Measurements from ENCODE around the gene SCP2.

The SCP2 gene, protein sequence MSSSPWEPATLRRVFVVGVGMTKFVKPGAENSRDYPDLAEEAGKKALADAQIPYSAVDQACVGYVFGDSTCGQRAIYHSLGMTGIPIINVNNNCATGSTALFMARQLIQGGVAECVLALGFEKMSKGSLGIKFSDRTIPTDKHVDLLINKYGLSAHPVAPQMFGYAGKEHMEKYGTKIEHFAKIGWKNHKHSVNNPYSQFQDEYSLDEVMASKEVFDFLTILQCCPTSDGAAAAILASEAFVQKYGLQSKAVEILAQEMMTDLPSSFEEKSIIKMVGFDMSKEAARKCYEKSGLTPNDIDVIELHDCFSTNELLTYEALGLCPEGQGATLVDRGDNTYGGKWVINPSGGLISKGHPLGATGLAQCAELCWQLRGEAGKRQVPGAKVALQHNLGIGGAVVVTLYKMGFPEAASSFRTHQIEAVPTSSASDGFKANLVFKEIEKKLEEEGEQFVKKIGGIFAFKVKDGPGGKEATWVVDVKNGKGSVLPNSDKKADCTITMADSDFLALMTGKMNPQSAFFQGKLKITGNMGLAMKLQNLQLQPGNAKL

DNA sequence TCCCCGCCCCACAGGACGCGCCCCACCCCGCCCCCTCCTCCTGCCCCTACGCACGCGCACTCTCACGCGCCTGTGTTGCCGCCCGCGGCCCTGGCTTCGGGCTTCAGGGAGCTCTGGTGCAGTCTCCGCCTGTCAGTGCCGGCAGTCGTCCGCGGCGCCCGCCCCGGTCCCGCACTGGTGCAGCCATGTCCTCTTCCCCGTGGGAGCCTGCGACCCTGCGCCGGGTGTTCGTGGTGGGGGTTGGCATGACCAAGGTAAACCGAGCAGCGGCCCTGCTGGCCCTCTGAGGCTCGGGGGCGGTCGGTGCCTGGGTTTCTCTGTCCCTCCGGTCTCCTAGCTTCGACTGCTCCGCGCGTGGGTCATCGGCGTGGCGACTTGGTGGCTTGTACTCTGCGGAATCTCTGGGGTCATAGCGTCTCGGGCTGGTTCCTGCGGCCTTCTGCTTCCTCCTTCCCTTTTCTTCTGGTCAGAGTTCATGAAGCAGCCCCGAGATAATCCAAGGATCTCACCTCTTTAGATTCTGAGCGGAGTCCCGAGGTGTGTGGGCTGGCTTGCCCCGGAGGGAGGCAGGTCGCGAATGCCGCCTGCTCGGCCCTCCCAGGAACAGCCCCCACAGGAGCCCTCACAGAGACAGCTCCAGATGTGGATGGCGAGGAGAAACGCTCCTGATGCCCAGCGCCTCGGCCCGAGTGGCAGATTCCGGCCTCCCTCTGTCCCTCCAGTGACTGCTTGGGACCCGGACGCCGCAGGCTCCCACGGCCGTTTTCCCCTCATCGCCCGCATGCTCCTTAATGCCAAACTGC lies at the start of gene SCP2:
Gene SCP2 (plus strand): TSS at position 65 of the 803 bp plus-strand sequence. CDS start 121 bp downstream, at position 186.
- DNase-seq: peak; percentile 79

DNA sequence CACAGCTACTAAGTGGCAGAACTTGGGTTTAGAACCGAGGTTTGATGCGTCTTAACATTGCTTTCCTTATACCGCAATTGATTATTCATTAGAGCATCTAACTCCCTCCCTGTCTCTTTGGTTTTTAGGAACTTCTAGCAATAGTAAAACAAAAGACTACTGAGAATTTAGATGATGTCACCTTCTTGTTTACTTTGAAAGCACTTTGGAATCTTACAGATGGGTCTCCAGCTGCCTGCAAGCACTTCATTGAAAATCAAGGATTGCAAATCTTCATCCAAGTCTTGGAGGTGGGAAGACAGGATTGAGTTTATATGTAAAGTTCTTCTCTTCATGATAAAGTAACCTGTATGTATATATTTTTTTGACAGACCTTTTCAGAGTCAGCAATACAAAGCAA lies 49.5 kb upstream of the SCP2 start:
- no peak for DNase-seq

DNA sequence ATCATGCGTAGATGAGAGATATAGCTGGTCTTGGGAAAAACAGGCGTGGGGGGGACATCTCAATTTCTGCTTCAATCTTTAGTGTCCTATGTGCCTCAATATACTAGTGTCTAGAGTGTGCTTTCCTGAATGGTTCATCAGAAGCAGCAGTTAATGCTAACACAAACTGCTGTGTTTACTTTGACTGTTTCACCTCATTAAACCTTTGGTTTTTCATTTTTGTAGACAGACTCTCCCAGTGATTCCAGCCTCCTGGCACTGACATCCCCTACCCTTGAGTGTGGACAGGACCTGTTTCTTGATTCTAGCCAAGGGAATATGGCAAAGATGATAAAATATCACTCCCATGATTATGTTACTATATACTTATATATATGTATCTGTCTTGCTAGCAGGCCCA lies 46.9 kb upstream of the SCP2 start:
- no peak for DNase-seq

DNA sequence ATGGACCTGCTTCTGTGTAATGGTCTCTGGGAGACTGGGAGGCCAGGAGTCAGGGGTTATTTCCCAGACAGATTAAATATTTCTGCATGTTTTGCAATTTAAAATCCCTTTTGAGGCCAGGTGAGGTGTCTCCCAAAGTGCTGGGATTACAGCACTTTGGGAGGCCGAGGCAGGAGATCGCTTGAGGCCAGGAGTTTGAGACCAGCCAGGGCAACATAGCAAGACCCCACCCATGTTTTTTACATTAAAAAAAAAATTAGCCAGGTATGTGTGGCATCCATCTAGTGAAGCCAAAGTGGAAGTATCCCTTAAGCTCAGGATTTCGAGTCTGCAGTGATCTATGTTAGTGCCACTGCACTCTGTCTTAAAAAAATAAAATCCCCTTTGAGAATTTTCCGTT lies 39.6 kb upstream of the SCP2 start:
- DNase-seq: no peak

DNA sequence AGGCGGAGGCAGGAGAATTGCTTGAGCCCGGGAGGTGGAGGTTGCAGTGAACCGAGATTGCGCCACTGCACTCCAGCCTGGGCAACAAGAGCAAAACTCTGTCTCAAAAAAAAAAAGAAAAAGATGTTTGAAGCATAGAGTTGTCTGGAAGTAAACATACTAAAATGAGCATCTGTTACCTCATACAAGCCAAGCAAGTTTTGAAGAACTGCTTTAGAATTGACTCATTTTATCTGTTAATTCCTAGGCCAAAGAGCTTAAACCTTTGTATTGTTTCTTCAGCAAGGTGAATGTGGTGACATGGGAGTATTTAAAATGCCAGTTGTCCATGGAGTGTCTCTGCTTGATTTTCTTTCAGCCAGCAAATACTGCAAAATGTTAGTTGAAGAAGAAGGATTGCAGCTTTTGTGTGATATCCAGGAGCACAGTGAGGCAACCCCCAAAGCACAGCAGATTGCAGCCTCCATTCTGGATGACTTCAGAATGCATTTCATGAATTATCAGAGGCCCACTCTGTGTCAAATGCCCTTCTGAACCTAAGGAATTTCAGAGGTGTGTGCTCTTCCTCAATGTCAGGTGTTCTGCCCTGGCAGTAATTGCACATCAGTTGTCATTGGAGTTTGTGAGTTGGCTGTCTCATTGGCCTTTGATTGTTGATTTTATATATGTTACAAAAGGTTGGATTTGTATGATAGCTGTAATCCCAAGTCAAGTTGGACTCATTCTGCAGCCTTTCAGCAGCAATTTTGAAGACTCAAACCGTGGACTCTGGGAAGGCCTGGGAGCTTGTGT lies 34.5 kb upstream of the SCP2 start:
- DNase-seq: no peak

DNA sequence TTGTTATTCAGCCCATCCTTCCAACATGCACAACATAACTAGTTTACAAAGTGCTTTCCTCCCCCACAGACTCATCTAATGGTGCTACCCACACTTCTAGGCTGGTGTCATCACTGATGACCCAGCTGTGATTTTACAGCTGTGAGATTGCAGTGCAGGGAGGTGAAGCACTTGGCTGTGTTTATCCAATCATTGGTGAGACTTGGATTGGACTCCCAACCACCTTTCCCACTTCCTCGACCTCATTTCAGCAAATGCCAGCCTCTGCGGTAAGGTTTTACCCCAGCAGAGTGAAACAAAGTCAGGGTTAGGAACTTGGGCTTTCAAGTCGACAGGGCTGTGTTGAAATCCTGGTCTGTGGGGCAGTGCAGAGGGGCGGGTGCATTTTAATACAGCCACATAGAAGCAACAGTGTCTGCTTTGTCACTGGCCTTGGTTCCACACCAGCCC lies 27.6 kb upstream of the SCP2 start:
- no peak for DNase-seq

DNA sequence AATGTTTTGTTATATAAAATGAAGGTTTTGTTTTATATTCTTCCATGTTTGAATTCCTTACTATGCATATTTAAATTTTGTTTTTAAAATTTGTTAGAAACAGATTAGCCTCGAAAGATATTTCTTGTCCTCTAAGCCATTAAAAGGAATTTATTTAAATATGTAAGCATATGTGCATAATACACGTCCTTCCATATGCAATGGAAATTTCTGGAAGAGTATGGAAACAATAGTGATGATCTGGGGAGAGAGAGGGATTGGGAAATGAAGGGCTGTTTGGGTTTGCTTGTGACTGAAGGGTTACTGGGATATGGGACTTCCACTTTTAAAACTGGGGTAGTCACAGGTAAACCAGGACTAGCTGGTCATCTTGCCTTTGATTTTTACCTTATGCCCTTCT lies 26.7 kb upstream of the SCP2 start:
- no peak for DNase-seq

DNA sequence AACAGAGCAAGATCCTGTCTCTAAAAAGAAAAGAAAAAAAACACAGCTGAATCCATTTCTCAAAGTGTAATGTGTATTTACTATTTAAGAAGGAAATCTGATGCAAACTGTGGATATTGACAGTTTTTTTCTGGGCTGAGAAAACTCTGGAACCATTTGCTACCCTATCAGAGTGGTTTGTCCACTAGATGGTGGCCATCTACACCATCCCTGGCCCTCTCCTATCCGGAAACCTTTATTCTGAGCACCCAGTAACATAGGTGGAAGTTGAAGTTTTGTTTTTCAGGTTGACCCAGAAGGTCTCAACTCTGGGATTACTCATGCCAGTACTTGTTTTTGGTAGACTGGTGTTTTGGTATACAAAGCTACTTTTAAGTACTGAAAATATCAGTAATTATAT lies 25.7 kb upstream of the SCP2 start:
- no peak for DNase-seq

DNA sequence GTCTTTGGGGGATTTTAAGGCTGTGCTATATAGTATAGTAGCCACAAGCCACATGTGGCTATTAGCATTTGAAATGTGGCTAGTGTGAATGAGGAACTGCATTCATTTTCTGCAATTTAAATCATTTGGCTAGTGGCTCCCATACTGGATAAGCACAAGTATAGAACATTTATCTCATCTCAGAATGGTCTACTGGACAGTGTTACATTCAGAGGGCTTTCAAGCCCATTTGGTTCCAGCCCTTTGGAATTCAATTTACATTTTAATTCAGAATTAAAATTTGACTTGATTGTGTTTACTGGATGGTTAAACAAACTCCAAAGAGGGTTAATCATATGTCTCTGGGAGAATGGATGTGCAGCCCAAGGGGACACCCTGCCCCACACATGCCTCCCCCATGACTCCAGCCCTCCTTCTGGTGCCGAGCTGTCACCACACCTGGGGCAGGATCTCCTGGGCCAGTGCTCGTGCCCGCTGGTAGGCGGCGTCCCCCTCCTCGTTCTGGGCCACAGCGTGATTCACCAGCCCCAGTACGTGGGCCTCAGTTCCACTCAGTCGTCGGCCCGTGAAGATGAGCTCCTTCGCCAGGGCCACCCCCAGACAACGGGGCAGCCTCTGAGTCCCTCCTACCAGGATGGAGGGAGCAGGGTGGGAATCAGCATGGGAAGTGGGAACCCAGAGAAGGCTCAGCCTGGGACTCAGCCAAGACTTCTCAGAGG lies 22.7 kb upstream of the SCP2 start:
- DNase-seq: no peak

DNA sequence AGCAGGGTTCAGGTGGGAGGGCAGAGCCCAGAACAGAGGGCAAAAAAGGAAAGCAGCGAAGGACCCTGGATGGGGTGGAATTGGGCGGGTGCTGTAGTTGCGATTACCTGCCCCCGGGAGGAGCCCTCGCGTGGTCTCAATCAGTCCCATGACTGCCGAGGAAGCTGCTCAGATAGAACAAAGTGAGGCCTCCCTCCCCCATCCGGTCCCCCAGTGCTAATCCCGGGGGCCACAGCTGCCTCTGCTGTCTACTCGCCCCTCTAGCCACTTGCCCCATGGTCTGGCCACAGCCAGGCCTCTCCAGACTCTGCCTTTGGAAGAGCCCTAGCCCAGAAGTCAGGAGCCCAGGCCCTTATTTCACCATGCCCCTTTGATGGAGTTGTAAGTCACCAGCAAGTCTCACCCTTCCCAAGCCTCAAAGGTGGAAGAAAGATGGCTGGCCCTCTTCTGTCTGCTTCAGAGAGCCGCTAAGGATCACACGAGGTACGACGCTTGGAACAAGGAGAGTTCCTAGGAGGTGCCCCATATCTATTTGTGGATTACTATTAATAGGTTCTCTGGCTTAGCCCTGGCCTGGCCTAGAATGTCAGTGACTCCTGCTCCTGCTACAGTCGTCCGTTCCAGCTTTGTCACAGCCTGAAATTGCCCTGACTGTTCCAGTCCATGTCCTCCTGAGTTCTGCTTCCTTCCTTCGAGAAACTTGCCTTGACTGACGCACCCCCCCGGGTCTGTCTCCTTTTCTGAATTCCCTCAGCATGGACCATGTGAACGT lies 22.0 kb upstream of the SCP2 start:
- peak; percentile 28 for DNase-seq

DNA sequence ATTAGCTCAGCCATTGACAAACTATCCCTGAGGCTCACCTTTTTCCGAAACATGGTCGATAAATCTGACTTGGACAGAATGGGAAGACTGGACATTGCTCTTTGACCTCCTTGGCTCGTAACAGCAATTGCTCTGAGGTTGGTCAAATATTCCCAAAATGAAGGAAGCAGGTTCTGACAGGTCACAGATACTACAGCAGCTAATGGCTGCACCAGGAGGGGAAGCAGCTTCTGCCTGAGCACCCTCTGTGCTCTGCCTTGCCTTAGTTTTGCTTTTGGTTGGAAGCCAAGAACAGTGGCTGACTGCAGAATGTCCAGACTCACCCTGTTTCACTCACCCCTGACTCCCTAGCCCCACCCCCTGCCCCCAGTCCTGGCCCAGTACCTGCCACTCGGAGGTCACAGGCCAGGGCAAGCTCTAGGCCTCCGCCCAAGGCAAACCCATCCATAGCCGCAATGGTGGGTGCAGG lies 20.9 kb upstream of the SCP2 start:
- DNase-seq: no peak

DNA sequence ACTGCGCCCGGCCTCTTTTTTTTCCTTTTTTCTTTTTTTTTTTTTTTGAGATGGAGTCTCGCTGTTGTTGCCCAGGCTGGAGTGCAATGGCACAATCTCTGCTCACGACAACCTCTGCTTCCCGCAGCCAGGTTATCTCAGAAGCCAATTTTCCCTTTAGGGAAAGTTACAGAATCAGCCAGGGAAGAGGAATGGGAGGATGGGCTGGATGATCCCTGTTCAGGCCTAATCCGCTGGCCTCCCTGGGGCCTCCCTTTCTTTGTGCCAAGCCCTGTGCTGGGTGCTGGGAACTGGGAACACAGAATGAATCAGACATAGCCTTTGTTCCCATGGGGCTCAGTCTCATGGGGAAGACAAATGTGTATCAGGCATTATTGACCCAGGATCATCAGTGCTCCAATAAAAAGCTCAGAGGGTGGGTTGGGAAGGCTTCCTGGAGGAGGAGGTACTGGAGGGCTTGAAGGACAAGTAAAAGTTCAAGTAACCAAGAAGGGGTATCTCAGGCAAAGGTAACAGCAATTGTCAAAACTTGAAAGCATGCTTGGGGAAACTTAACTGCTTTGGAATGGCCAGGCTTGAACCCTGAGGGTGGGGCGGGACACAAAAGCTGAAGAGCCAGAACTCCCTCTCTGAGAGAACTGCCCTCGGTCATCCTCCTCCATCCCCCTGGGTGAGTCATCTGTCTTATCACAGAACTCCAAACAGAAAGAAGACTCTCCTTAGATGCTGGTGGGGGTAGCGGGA lies 19.8 kb upstream of the SCP2 start:
- DNase-seq: no peak

DNA sequence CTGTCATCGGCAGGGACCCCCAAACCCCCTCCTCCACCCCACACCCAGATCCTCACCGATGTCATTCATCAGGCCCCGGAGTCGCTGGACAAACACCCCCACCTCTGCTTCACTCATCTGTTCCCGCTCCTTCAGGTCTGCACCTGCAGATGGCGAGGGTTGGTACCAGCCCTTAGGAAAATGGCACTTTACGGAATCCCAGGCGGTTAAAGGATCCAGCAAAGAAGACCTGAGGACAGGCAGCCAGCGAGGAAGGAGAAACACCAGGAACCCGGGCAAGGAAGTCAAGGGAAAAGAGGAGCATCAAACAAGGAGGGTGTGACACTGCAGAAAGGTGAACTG lies 19.3 kb upstream of the SCP2 start:
- DNase-seq: no peak

DNA sequence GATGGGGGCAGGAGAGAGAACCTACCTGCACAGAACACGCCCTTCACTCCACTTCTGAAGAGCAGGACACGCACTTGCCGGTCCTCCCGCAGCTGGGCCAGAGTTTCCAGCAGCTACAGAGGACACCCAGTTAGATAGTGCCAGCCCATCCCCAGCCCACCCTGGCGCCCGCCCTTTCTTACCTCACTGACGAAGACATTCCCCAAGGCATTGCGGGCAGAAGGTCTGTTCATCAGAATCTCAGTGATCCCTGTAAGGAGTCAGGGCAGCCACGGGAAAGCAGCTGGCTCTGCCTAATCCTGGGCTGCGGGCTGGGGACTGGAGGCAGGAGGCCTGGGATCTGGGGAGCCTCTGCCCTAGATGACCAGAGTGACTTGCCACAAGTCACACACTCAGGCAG lies 15.5 kb upstream of the SCP2 start:
- no peak for DNase-seq

DNA sequence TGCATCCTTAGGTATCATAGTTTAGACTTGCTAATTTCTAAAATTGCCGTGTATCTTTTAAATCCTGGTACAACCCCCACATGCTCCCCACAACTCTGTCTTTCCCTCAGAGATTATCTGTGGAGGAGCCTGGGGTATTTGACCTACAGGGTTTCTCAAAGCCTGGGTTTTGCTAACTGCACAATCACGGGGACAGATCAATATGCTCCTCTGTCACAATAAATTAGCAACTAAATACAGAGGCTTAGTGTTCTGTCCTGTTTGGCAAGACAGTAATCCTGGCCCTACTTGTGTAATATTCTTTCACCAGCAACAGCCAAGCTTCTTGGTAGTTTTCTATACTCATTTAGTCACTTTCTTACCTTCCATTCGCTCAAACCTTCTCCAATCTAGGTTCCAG lies 14.1 kb upstream of the SCP2 start:
- DNase-seq: no peak

DNA sequence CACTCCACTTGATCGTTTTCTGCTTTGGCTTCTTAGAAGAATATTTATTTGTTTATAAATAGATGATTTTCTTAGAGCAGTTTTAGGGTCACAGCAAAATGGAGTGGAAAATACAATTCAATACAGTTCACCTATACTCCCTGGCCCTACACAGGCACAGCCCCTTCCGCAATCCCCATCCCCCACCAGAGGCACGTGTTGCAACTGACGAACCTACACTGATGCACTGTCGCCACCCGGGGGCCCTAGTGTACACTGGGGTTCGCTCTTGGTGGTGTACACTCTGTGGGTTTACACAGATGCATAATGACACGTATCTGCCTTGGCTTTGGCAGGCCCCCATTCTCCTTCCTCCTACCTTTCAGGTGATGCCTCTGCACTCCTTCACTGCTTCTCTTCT lies 13.5 kb upstream of the SCP2 start:
- no peak for DNase-seq

DNA sequence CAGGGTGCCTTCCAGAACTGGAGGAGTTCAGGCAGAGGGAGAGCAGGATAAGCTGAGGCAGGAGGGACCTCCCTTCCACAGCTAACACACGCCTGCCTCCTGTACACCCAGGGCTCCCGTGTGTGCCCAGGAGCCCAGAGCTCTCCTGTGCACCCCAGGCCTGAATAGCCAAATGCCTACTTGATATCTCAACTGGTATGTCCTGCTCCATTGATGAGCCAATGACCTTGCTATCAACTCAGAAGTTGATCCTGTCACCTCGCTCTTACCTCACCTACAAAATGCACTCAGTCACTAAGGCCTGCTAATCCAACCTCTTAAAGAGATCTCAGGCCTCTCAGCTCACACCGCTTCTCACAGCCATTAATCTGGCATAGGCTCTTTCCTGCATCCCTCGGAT lies 12.6 kb upstream of the SCP2 start:
- DNase-seq: no peak

DNA sequence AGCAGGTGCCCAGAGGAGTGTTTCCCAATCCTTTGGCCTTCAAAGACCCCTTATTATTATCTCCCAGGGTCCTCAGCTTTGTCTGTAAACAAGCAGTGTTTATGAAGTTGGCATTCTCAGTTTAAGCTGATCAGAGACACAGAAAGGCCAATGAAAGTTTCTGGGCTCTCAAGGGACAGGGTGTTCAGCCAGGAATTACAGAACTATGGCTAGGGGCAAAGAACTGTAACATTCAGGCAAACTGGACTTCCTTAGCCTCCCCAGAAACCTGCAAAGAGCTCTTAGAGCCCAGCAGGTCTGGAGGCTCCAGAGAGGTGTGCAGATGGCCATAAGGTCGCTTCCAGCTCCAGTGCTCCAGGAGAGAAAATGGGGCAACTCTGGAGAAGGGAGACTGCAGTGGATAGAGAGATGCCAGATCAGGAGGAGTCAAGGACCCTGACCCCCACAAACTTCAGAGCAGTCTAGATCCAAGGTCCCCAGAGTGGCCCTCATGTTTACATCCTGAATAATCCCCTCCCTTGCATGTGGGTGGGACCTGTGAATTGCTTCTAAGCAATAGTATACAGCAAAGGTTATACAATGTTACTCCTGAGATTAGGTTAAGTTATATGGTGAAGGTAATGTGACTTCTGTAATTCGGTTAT lies 11.7 kb upstream of the SCP2 start:
- no peak for DNase-seq

DNA sequence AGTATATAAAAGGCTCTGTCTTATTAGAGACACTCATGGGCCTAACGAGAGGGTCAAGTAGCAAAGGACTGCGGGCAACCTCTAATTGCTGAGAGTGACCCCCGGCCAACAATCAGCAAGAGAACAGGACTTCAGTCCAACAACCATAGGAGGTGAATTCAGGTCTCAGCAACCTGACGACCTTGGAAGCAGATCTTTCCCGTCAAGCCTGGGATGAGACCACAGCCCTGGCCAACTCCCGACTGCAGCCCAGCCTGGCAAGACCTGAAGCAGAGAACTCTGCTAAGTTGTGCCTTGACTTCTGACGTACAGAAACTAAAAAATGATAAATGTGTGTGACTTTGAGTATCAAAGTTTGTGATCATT lies 11.2 kb upstream of the SCP2 start:
- DNase-seq: no peak

DNA sequence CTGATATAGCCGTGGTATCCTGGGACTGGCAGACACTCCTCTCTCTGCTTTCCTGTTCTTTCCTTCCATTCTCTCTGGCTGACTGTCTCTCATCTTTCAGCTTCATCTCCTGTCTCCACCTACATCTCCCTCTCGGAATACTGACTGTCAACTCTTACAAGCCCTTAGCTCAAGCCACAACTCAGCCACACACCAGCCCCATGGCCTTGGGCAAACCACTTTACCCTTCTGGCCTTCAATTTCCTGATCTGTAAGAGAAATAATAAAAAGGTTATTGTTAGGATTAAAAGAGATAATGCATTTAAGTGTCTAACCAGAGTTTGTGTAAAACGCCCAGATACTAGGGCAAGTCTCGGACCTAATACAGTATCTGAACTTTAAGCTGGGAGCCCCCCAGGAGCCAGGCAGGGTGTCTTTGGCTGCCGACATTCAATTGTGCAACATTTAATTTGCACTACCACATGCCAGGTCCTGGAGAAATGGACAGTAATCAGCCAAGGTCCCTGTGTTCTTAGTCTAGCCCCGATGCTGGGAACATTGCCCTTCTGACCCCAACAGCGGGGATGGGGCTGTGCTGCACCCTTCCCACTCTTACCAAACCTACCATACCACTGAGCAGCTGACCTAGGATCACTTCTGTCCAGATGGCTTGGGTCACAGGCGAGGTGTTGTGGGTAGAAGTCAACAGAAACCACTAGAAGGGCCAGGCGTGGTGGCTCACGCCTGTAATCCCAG lies 10.7 kb upstream of the SCP2 start:
- DNase-seq: no peak

All from CD4-positive, alpha-beta T cell treated with Interleukin-12 subunit alpha and Interleukin-12 subunit beta, for 1 hour (primary cell).